Left cardiac atrium (tissue), 4 donors: ENCODE measurements around the gene MYCBPAP. TPM values are rescaled to one million over a fixed set of nuclear protein-coding genes. Genes with fewer than 3 reads are reported as not detected.
A peak's percentile ranks its signal among the peaks of the same experiment; 100 is the strongest.
"Not testable (repeated sequence)": the region's sequence is repeated elsewhere in the genome, so short reads cannot be mapped to it uniquely, and the experiment has no call there.

Experiments
- ATAC-seq, 2 donors: fragments of 200-7000 bp; cut with Tn5 transposase; one replicate each; pipeline ENCODE4 v1.9.1; 2020; ENCODE audit warnings: mild to moderate bottlenecking in 2 of 2, moderate library complexity in 2 of 2
- DNase-seq: peaks from one replicate; pipeline ENCODE4 v3.0.0-alpha.2; 2020
- intact Hi-C, 2 donors: fragments of 100-400 bp; cut with DNase I; formaldehyde crosslinking; loops; one replicate each; pipeline versions ENCODE4 v1.14.1 to v1.15.1; 2022 to 2023
- total RNA-seq, 2 donors: library from RNA; stranded (reverse); fragmentation: NEBNext Ultra II Directional; extraction: Animal tissue kit (Norgen Biotek cat#: 25700); gene quantifications; one replicate each; pipeline ENCODE4 v1.2.1, GENCODE V29; 2021
- donor health status: DM: no; HTN: yes; CAD: no.
- donor health status: DM: no; HTN: yes; CAD: no; lungs with severe emphysema.
- donor health status: DM: yes; HTN: yes; CAD: no.
- donor health status: Dilated cardiomyopathy.

MYCBPAP gene
- total RNA-seq, 2 donors from 2014 or later = 0.39 to 0.59 TPM

GRCh38 chr17:50469671-50470305 lies 38.5 kb upstream of the MYCBPAP start:
- DNase-seq = no peak
- ATAC-seq = no peak
- intact Hi-C loops = no loop called here

GRCh38 chr17:50470426-50470825 lies 37.8 kb upstream of the MYCBPAP start:
- intact Hi-C loops = no loop called here
- DNase-seq = no peak
- ATAC-seq = no peak

- DNase-seq = no peak
- intact Hi-C loops = no loop called here
- no peak for ATAC-seq
These were observed 37.0 kb upstream of the MYCBPAP start for GRCh38 chr17:50471009-50471905.

GRCh38 chr17:50472286-50472685 lies 36.0 kb upstream of the MYCBPAP start:
- ATAC-seq (no peak), DNase-seq (no peak)
- intact Hi-C loops = no loop called here

GRCh38 chr17:50472761-50473161 lies 35.5 kb upstream of the MYCBPAP start:
- ATAC-seq, DNase-seq, intact Hi-C loops: not testable (repeated sequence)

- no peak for DNase-seq
- ATAC-seq = no peak
- intact Hi-C loops = no loop called here
These were observed 34.3 kb upstream of the MYCBPAP start for GRCh38 chr17:50473901-50474300.

- DNase-seq (no peak), ATAC-seq (no peak)
- intact Hi-C loops = no loop called here
These were observed 33.7 kb upstream of the MYCBPAP start for GRCh38 chr17:50474523-50474922.

GRCh38 chr17:50475362-50475761 lies 32.9 kb upstream of the MYCBPAP start:
- DNase-seq (no peak), ATAC-seq (no peak)
- intact Hi-C loops = loop anchor here in 1 of 2 donors (5.0 kb wide), 1 partner anchor 48 kb away; the partner anchor contains the start of gene ACSF2

GRCh38 chr17:50475775-50476544 lies 32.3 kb upstream of the MYCBPAP start:
- intact Hi-C loops = loop anchor here in 1 of 2 donors (5.0 kb wide), 1 partner anchor 49 kb away; the partner anchor contains the start of gene ACSF2
- not testable (repeated sequence) for DNase-seq, ATAC-seq

- DNase-seq (no peak), ATAC-seq (no peak)
- intact Hi-C loops = loop anchor here in 1 of 2 donors (5.0 kb wide), 1 partner anchor 49 kb away; the partner anchor contains the start of gene ACSF2
These were observed 31.5 kb upstream of the MYCBPAP start for GRCh38 chr17:50476545-50477315.

GRCh38 chr17:50477976-50478375 lies 30.3 kb upstream of the MYCBPAP start:
- intact Hi-C loops = loop anchor here in 1 of 2 donors (2.0 to 5.0 kb wide), 2 partner anchors 51 to 115 kb away; partner anchors contain the start of gene ACSF2
- peak in 1 of 2 donors; percentile 2 for ATAC-seq
- DNase-seq = no peak

GRCh38 chr17:50478391-50479381 lies 29.6 kb upstream of the MYCBPAP start, which contains the start of gene RSAD1:
RSAD1 (plus strand) TSS chr17:50478860; CDS start chr17:50478885, 25 bp downstream.
- intact Hi-C loops = loop anchor here in 1 of 2 donors (2.0 to 5.0 kb wide), 2 partner anchors 51 to 116 kb away; partner anchors contain the start of gene ACSF2
- peak; percentile 91 for DNase-seq
- peak; percentile 90 to 91 for ATAC-seq

GRCh38 chr17:50479522-50480141 lies 28.6 kb upstream of the MYCBPAP start:
- intact Hi-C loops = loop anchor here (2.0 to 10.0 kb wide), 6 partner anchors 52 to 203 kb away; partner anchors contain the start of genes ACSF2 (in 1 of the 2) and SPATA20 (in 1 of the 2)
- ATAC-seq (peak; percentile 58 to 65), DNase-seq (peak; percentile 85)

- DNase-seq (no peak), ATAC-seq (no peak)
- intact Hi-C loops = loop anchor here (5.0 to 10.0 kb wide), 4 partner anchors 65 to 202 kb away; partner anchors contain the start of gene SPATA20 (in 1 of the 2)
These were observed 28.0 kb upstream of the MYCBPAP start for GRCh38 chr17:50480142-50480764.

GRCh38 chr17:50480854-50481490 lies 27.3 kb upstream of the MYCBPAP start:
- ATAC-seq (no peak), DNase-seq (no peak)
- intact Hi-C loops = loop anchor here (5.0 to 10.0 kb wide), 4 partner anchors 64 to 201 kb away; partner anchors contain the start of gene SPATA20 (in 1 of the 2)
